22Rv1 (cell line): ENCODE measurements around the gene CAB39L.

Source experiments
- ZFX ChIP-seq: fragments of 450-650 bp; IDR thresholded peaks from 2 replicates; pipeline ENCODE4 v1.6.1; 2017; ENCODE audit warnings: antibody characterized with exemption, borderline replicate concordance
- TF ChIP-seq, protein P1 (sequence below): fragments of 450-650 bp; IDR thresholded peaks from 2 replicates; pipeline ENCODE4 v1.5.1; 2017; ENCODE audit warnings: mild to moderate bottlenecking

DNA sequence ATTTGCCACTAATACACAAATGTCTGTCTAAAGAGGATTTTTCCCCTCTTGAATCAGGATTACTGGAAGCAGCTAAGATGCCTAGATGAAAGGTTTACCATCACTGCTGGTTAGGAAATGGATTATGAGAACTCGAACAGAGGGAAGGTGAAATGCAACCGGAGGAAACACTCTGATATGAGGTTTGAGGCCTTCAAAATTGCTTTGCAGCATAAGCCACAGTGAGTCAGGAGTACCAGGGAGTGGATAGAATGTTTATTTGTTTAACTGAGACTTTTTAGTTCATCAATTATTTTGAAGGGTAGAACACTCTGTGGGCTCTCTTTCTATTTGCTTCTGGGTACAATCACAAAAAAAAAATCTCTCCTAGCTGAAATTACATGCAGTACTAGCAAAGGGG, 178.0 kb downstream of the CAB39L start:
- TF ChIP-seq, protein P1, sequence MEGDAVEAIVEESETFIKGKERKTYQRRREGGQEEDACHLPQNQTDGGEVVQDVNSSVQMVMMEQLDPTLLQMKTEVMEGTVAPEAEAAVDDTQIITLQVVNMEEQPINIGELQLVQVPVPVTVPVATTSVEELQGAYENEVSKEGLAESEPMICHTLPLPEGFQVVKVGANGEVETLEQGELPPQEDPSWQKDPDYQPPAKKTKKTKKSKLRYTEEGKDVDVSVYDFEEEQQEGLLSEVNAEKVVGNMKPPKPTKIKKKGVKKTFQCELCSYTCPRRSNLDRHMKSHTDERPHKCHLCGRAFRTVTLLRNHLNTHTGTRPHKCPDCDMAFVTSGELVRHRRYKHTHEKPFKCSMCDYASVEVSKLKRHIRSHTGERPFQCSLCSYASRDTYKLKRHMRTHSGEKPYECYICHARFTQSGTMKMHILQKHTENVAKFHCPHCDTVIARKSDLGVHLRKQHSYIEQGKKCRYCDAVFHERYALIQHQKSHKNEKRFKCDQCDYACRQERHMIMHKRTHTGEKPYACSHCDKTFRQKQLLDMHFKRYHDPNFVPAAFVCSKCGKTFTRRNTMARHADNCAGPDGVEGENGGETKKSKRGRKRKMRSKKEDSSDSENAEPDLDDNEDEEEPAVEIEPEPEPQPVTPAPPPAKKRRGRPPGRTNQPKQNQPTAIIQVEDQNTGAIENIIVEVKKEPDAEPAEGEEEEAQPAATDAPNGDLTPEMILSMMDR = no peak
- no peak for TF ChIP-seq ZFX
